Trophoblast cell (in vitro differentiated cells and primary cell): ENCODE data around the gene CDK7.

Source experiments
- DNase-seq, 2 donors: peaks; one replicate each; pipeline ENCODE4 v3.0.0-alpha.2; 2016
- H2AFZ ChIP-seq: 2 replicates; pipeline ENCODE4 v1.6.1; 2013; ENCODE audit warnings: low read length, moderate library complexity, mild to moderate bottlenecking; ENCODE audit not compliant: insufficient read depth, poor library complexity
- H2AK5ac ChIP-seq: 2 replicates; pipeline ENCODE4 v1.6.1; 2013; ENCODE audit warnings: mild to moderate bottlenecking, low read length
- H2BK120ac ChIP-seq: 2 replicates; pipeline ENCODE4 v1.6.1; 2013; ENCODE audit warnings: low read length, mild to moderate bottlenecking, moderate library complexity; ENCODE audit not compliant: insufficient read depth, poor library complexity
- H2BK12ac ChIP-seq: 2 replicates; pipeline ENCODE4 v1.6.1; 2013; ENCODE audit warnings: mild to moderate bottlenecking, low read length, moderate library complexity
- H2BK5ac ChIP-seq: 2 replicates; pipeline ENCODE4 v1.6.1; 2013; ENCODE audit warnings: low read length, low read depth, moderate library complexity, mild to moderate bottlenecking; ENCODE audit not compliant: poor library complexity
- H3K14ac ChIP-seq: 2 replicates; pipeline ENCODE4 v1.6.1; 2013; ENCODE audit warnings: mild to moderate bottlenecking, low read length
- H3K18ac ChIP-seq: 2 replicates; pipeline ENCODE4 v1.6.1; 2013; ENCODE audit warnings: mild to moderate bottlenecking, low read length
- H3K23ac ChIP-seq: 2 replicates; pipeline ENCODE4 v1.6.1; 2013; ENCODE audit warnings: low read length
- H3K27ac ChIP-seq: 2 replicates; pipeline ENCODE4 v1.5.1; 2013; ENCODE audit warnings: low read depth, mild to moderate bottlenecking, inconsistent platforms, low read length, moderate library complexity
- H3K27me3 ChIP-seq: 2 replicates; pipeline ENCODE4 v1.6.1; 2013; ENCODE audit warnings: inconsistent platforms, mild to moderate bottlenecking, low read length, moderate library complexity; ENCODE audit not compliant: insufficient read depth
- H3K36me3 ChIP-seq, 2 experiments: 1 replicate in 1 of 2; 2 replicates in 1 of 2; pipeline ENCODE4 v1.6.1; 2013; ENCODE audit warnings: low read length in 2 of 2, mild to moderate bottlenecking in 2 of 2, moderate library complexity in 1 of 2; ENCODE audit not compliant: insufficient read depth in 2 of 2, control insufficient read depth in 1 of 2
- H3K4ac ChIP-seq: 2 replicates; pipeline ENCODE4 v1.6.1; 2013; ENCODE audit warnings: low read depth, mild to moderate bottlenecking, low read length, moderate library complexity
- H3K4me1 ChIP-seq, 2 experiments: 1 replicate in 1 of 2; 2 replicates in 1 of 2; pipeline ENCODE4 v1.6.1; 2013; ENCODE audit warnings: low read length in 2 of 2, mild to moderate bottlenecking in 2 of 2, moderate library complexity in 1 of 2; ENCODE audit not compliant: insufficient read depth in 2 of 2, control insufficient read depth in 1 of 2
- H3K4me2 ChIP-seq: 2 replicates; pipeline ENCODE4 v1.6.1; 2013; ENCODE audit warnings: inconsistent platforms, mild to moderate bottlenecking, low read length, moderate library complexity
- H3K4me3 ChIP-seq: 2 replicates; pipeline ENCODE4 v1.5.1; 2013; ENCODE audit warnings: mild to moderate bottlenecking, low read depth, low read length, inconsistent platforms
- H3K79me1 ChIP-seq: one replicate; pipeline ENCODE4 v1.6.1; 2013; ENCODE audit warnings: low read length
- H3K79me2 ChIP-seq: 2 replicates; pipeline ENCODE4 v1.6.1; 2013; ENCODE audit warnings: low read length, mild to moderate bottlenecking; ENCODE audit not compliant: control insufficient read depth, insufficient read depth, poor library complexity
- H3K9ac ChIP-seq: 2 replicates; pipeline ENCODE4 v1.6.1; 2013; ENCODE audit warnings: mild to moderate bottlenecking, low read length
- H3K9me3 ChIP-seq: 2 replicates; pipeline ENCODE4 v1.6.1; 2013; ENCODE audit warnings: low read depth, mild to moderate bottlenecking, control low read depth, inconsistent platforms, low read length; ENCODE audit not compliant: insufficient read depth
- H4K12ac ChIP-seq: 2 replicates; pipeline ENCODE4 v1.6.1; 2013; ENCODE audit warnings: low read depth, mild to moderate bottlenecking, low read length, moderate library complexity
- H4K8ac ChIP-seq: 2 replicates; pipeline ENCODE4 v1.6.1; 2013; ENCODE audit warnings: low read depth, mild to moderate bottlenecking, low read length, moderate library complexity
- H4K91ac ChIP-seq: one replicate; pipeline ENCODE4 v1.6.1; 2013; ENCODE audit warnings: low read depth, mild to moderate bottlenecking, low read length, moderate library complexity
- WGBS: extraction: QIAGEN DNeasy Blood & Tissue Kit; methylation state at CpG from one replicate; pipeline ENCODE4 v1.1.7; 2013; ENCODE audit warnings: missing lambda C conversion rate; ENCODE audit not compliant: insufficient read length, insufficient coverage; ENCODE audit errors: extremely low coverage; 5-methylcytosine and 5-hydroxymethylcytosine counted together

CDK7 gene

DNA sequence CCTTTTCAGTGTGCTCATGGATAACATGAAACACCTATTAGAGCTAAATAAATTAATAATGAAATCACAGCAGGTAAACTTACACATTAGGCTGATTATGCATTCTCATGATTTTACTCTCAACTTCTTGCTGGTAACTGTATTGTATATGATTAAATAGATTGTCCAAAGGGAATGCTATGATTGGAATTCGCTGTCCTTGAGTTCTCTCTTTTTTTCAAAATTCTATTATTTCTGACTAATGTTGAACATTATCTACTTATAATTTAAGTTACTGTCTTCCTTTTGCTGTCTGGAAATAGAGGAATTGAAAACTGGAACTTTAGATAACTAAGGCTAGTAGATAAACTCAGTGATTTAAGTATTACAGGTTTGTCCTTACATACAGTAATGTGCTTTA lies 32.2 kb upstream of the CDK7 start:
- Histone ChIP-seq H3K18ac (no peak overlapping the region), H3K4me1 (no peaks in the 10 kb centered on the region), H2BK5ac (no peak overlapping the region), H2BK120ac (no peak overlapping the region), H2BK12ac (no peak overlapping the region), H3K4me3 (no peak overlapping the region), H3K9ac (no peak overlapping the region), H3K79me1 (no peaks in the 10 kb centered on the region), H3K4ac (no peak overlapping the region), H2AK5ac (no peak overlapping the region), H4K12ac (no peak overlapping the region), H3K23ac (no peak overlapping the region), H4K91ac (no peak overlapping the region), H4K8ac (no peak overlapping the region), H3K9me3 (no peaks in the 10 kb centered on the region), H3K27ac (no peak overlapping the region), H3K14ac (no peak overlapping the region), H2AFZ (no peak overlapping the region), H3K4me2 (no peak overlapping the region), H3K79me2 (no peaks in the 10 kb centered on the region), H3K36me3 (peaks cover 12 to 13% of the 10 kb centered on the region in 2 experiments), H3K27me3 (no peaks in the 10 kb centered on the region)
- no CpG with 5 or more reads among the region's 1 CpG for WGBS
- DNase-seq = no peak

DNA sequence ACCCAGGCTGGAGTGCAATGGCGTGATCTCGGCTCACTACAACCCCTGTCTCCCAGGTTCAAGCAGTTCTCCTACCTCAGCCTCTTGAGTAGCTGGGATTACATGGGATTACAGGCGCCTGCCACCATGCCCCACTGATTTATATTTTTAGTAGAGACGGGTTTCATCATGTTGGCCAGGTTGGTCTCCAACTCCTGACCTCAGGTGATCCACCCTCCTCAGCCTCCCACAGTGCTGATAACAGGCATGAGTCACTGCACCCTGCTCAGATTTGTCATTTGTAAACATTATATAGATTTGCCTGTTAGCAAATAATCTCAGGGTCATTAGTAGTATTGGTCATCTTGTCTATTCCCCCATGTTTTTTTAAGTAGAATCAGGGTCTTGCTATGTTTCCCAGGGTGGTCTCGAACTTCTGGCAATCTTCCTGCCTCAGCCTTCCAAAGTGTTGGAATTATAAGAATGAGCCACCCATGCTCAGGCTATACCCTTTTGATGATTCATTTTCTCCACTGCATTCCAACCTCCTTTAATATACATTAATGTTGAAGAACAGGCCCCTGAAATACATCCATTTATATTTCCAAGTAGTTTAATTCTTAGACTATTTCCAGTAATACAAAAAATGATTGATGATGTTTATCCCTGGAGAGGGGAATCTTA lies 28.0 kb upstream of the CDK7 start:
- no peak overlapping the region for H2BK12ac ChIP-seq
- no CpG with 5 or more reads among the region's 5 CpGs for WGBS
- no peak overlapping the region for H2AK5ac ChIP-seq
- H2AFZ ChIP-seq = no peak overlapping the region
- H3K14ac ChIP-seq = no peak overlapping the region
- no peak overlapping the region for H4K12ac ChIP-seq
- no peak overlapping the region for H4K8ac ChIP-seq
- H3K4ac ChIP-seq = no peak overlapping the region
- no peak overlapping the region for H4K91ac ChIP-seq
- H3K27me3 ChIP-seq = no peaks in the 10 kb centered on the region
- no peak overlapping the region for H2BK120ac ChIP-seq
- no peaks in the 10 kb centered on the region for H3K79me2 ChIP-seq
- DNase-seq = peak; percentile 61 to 76
- peaks cover 9 to 10% of the 10 kb centered on the region in 2 experiments for H3K36me3 ChIP-seq
- no peak overlapping the region for H3K9ac ChIP-seq
- H3K9me3 ChIP-seq = no peaks in the 10 kb centered on the region
- H3K18ac ChIP-seq = no peak overlapping the region
- H3K4me2 ChIP-seq = no peak overlapping the region
- H3K4me3 ChIP-seq = no peak overlapping the region
- H3K4me1 ChIP-seq = no peaks in the 10 kb centered on the region
- H3K27ac ChIP-seq = no peak overlapping the region
- H2BK5ac ChIP-seq = no peak overlapping the region
- H3K23ac ChIP-seq = no peak overlapping the region
- H3K79me1 ChIP-seq = no peaks in the 10 kb centered on the region

DNA sequence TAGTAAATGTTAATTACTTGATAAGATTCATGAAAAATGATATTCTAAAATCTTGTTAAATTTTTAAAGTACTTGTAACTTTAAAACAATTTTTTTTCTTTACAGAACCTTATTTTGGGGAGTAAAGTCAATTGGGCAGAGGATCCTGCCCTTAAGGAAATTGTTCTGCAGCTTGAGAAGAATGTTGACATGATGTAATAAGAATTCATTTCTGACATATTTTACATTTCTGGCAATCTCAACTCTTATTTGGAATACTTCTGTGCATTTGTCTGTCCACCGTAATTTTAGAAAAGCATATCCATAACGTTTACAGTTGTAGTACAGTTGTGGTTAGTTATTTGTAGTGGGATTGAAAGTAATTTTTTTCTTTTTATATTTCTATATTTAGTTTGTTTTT lies 25.1 kb upstream of the CDK7 start:
- Histone ChIP-seq H2BK12ac (no peak overlapping the region), H3K4me1 (no peaks in the 10 kb centered on the region), H3K18ac (no peak overlapping the region), H3K23ac (no peak overlapping the region), H4K12ac (no peak overlapping the region), H4K8ac (no peak overlapping the region), H3K4me3 (no peak overlapping the region), H3K79me1 (no peaks in the 10 kb centered on the region), H2AFZ (no peak overlapping the region), H3K9ac (no peak overlapping the region), H3K9me3 (no peaks in the 10 kb centered on the region), H3K27me3 (no peaks in the 10 kb centered on the region), H3K79me2 (no peaks in the 10 kb centered on the region), H4K91ac (no peak overlapping the region), H3K4ac (no peak overlapping the region), H2AK5ac (no peak overlapping the region), H3K36me3 (peaks cover 4 to 7% of the 10 kb centered on the region in 2 experiments), H2BK5ac (no peak overlapping the region), H3K14ac (no peak overlapping the region), H3K4me2 (no peak overlapping the region), H3K27ac (no peak overlapping the region), H2BK120ac (no peak overlapping the region)
- peak; percentile 27 to 87 for DNase-seq
- no CpG with 5 or more reads among the region's 2 CpGs for WGBS

DNA sequence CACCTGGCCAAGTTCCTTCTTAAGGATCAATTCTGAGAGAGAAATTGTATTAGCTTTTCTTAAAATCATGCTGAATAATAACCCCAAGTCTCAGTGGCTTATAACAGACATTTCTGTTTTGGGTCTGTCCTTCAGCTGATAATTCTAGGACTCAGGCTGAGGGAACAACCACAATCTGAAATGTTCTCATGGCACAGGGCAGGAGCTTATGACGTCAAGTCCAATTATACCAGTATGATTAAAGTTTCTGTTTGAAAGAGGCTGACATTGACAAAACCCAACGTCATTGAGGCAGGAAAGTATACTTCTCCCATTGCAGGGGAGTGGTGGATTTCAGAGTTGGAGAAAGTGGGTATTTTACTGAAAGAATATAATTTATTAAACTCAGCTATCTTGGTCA lies 23.5 kb upstream of the CDK7 start:
- no peak overlapping the region for H2BK120ac ChIP-seq
- H3K14ac ChIP-seq = no peak overlapping the region
- no CpG with 5 or more reads among the region's 2 CpGs for WGBS
- H3K79me2 ChIP-seq = no peaks in the 10 kb centered on the region
- no peak overlapping the region for H3K4me2 ChIP-seq
- H3K4me3 ChIP-seq = no peak overlapping the region
- no peak overlapping the region for H3K18ac ChIP-seq
- H4K91ac ChIP-seq = no peak overlapping the region
- no peak overlapping the region for H2AK5ac ChIP-seq
- H3K36me3 ChIP-seq = peaks cover 4 to 5% of the 10 kb centered on the region in 2 experiments
- no peaks in the 10 kb centered on the region for H3K79me1 ChIP-seq
- no peak overlapping the region for H2BK12ac ChIP-seq
- no peak overlapping the region for H3K4ac ChIP-seq
- no peaks in the 10 kb centered on the region for H3K4me1 ChIP-seq
- no peak overlapping the region for H3K23ac ChIP-seq
- H3K9ac ChIP-seq = no peak overlapping the region
- no peaks in the 10 kb centered on the region for H3K9me3 ChIP-seq
- H3K27me3 ChIP-seq = no peaks in the 10 kb centered on the region
- H3K27ac ChIP-seq = no peak overlapping the region
- H4K8ac ChIP-seq = no peak overlapping the region
- H2BK5ac ChIP-seq = no peak overlapping the region
- no peak for DNase-seq
- no peak overlapping the region for H4K12ac ChIP-seq
- H2AFZ ChIP-seq = no peak overlapping the region
